OCI-LY1 (cell line): ENCODE results near the gene STK38L.

Experiments
- CTCF ChIP-seq: fragments of 200-600 bp; sonication (generic), shearing (Covaris generic); IDR thresholded peaks from 2 replicates; pipeline ENCODE4 v1.5.1; 2017; ENCODE audit warnings: mild to moderate bottlenecking, antibody characterized with exemption, low read length, moderate library complexity, mixed read lengths
- EZH2 ChIP-seq: fragments of 200-600 bp; sonication (generic), shearing (Covaris generic); IDR thresholded peaks from 2 replicates; pipeline ENCODE4 v1.8.0; 2017; ENCODE audit warnings: borderline replicate concordance, mixed run types, mild to moderate bottlenecking, antibody characterized with exemption, low read length, moderate library complexity, mixed read lengths

GRCh38 chr12:27340971-27341370 is 96.9 kb downstream of the STK38L start:
- TF ChIP-seq CTCF (no peak), EZH2 (no peak)
